Osteoblast (primary cell): ENCODE data around the gene IDS. TPM values are rescaled to one million over a fixed set of nuclear protein-coding genes. Genes with fewer than 3 reads are reported as not detected.

ENCODE experiments used
- DNase-seq: peaks from one replicate; pipeline ENCODE4 v3.0.0; 2011; ENCODE audit warnings: low spot score, mixed read lengths; ENCODE audit not compliant: insufficient read length; ENCODE audit errors: missing footprints
- H2AFZ ChIP-seq: 2 replicates; pipeline ENCODE4 v1.6.0; 2011; ENCODE audit warnings: mild to moderate bottlenecking, low read length
- H3K27ac ChIP-seq: 2 replicates; pipeline ENCODE4 v1.5.1; 2011; ENCODE audit warnings: mild to moderate bottlenecking, low read depth, low read length, moderate library complexity
- H3K27me3 ChIP-seq: 2 replicates; pipeline ENCODE4 v1.6.0; 2012; ENCODE audit warnings: mild to moderate bottlenecking, control low read depth, inconsistent platforms, low read length, moderate library complexity; ENCODE audit not compliant: insufficient read depth
- H3K36me3 ChIP-seq: 2 replicates; pipeline ENCODE4 v1.5.1; 2011; ENCODE audit warnings: mild to moderate bottlenecking, low read length, control low read depth, moderate library complexity; ENCODE audit not compliant: insufficient read depth
- H3K4me1 ChIP-seq: 2 replicates; pipeline ENCODE4 v1.5.1; 2011; ENCODE audit warnings: mild to moderate bottlenecking, low read length, control low read depth, moderate library complexity; ENCODE audit not compliant: insufficient read depth
- H3K4me2 ChIP-seq: 2 replicates; pipeline ENCODE4 v1.6.0; 2011; ENCODE audit warnings: mild to moderate bottlenecking, low read length; ENCODE audit not compliant: insufficient read depth
- H3K4me3 ChIP-seq: fragments of 200-600 bp; sonication (generic); 3 replicates; pipeline ENCODE4 v1.5.1; 2012; ENCODE audit warnings: mild to moderate bottlenecking, low read length, inconsistent platforms; ENCODE audit not compliant: insufficient read depth
- H3K79me2 ChIP-seq: 2 replicates; pipeline ENCODE4 v1.6.0; 2012; ENCODE audit warnings: mild to moderate bottlenecking, low read length, control low read depth, inconsistent platforms; ENCODE audit not compliant: insufficient read depth
- H3K9me3 ChIP-seq: 2 replicates; pipeline ENCODE4 v1.5.1; 2011; ENCODE audit warnings: low read depth, low read length, control low read depth
- H4K20me1 ChIP-seq: 2 replicates; pipeline ENCODE4 v1.6.0; 2012; ENCODE audit warnings: mild to moderate bottlenecking, low read length, control low read depth; ENCODE audit not compliant: insufficient read depth
- total RNA-seq: library from RNA; depleted of rRNA; stranded (reverse); fragments of >200 nt; gene quantifications from 2 replicates; pipeline ENCODE4 v1.2.3, GENCODE V29; 2012
- TF ChIP-seq, protein P1 (sequence below): IDR thresholded peaks from 2 replicates; pipeline ENCODE4 v1.5.1; 2011; ENCODE audit warnings: mild to moderate bottlenecking, low read depth, low read length, moderate library complexity; ENCODE audit errors: extremely low read depth

Gene IDS
- total RNA-seq, 1 donor = 48.9 TPM

DNA sequence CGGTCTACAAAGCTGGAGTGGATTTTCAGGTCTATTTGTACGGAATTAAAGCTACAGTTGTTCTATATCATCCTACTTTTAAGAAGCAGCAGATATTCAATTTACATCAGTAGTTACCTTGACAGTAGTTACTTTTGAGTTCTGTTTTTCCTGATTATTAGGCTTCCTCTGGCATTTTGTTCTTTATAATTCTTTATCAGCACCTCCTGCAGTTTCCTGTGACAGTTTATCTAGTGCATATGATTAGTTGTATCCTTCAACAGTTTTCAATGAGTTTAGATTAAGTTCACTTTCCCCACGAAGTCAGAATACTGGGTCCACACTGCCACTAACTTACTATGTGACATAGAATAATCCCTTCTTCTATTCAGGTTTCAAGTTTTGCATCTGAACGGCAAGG, 71.7 kb downstream of the IDS start:
- no peaks in the 10 kb centered on the region for H3K36me3 ChIP-seq
- H3K4me3 ChIP-seq = no peak overlapping the region
- no peaks in the 10 kb centered on the region for H3K27me3 ChIP-seq
- H2AFZ ChIP-seq = no peak overlapping the region
- no peaks in the 10 kb centered on the region for H3K4me1 ChIP-seq
- no peak overlapping the region for H3K4me2 ChIP-seq
- TF ChIP-seq, protein P1, sequence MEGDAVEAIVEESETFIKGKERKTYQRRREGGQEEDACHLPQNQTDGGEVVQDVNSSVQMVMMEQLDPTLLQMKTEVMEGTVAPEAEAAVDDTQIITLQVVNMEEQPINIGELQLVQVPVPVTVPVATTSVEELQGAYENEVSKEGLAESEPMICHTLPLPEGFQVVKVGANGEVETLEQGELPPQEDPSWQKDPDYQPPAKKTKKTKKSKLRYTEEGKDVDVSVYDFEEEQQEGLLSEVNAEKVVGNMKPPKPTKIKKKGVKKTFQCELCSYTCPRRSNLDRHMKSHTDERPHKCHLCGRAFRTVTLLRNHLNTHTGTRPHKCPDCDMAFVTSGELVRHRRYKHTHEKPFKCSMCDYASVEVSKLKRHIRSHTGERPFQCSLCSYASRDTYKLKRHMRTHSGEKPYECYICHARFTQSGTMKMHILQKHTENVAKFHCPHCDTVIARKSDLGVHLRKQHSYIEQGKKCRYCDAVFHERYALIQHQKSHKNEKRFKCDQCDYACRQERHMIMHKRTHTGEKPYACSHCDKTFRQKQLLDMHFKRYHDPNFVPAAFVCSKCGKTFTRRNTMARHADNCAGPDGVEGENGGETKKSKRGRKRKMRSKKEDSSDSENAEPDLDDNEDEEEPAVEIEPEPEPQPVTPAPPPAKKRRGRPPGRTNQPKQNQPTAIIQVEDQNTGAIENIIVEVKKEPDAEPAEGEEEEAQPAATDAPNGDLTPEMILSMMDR = no peak
- DNase-seq = peak; percentile 32
- no peaks in the 10 kb centered on the region for H3K79me2 ChIP-seq
- no peaks in the 10 kb centered on the region for H3K9me3 ChIP-seq
- no peaks in the 10 kb centered on the region for H4K20me1 ChIP-seq
- H3K27ac ChIP-seq = no peak overlapping the region

DNA sequence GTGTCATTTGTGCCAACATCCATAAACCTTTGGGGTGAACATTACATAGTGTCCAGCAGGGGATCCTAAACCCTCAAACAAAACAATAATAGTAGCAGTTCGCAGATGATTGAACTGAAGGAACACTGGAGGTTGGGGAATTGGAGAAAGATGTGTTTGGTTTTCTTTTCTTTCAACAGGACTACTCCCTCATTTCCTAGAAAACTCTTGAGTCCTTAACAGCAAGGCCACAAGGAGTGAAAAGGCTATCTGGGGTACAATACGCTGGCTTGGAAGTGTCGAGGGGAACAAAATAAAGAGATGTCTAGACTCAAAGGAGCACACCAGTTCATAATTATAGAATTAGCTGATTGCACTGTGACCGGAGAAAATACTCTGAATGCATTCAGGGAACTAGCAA, 72.1 kb downstream of the IDS start:
- peak; percentile 11 for DNase-seq
- H4K20me1 ChIP-seq = no peaks in the 10 kb centered on the region
- no peaks in the 10 kb centered on the region for H3K4me1 ChIP-seq
- H3K36me3 ChIP-seq = no peaks in the 10 kb centered on the region
- H2AFZ ChIP-seq = no peak overlapping the region
- no peak overlapping the region for H3K27ac ChIP-seq
- no peaks in the 10 kb centered on the region for H3K27me3 ChIP-seq
- no peak overlapping the region for H3K4me2 ChIP-seq
- TF ChIP-seq, protein P1 = no peak
- H3K79me2 ChIP-seq = no peaks in the 10 kb centered on the region
- H3K9me3 ChIP-seq = no peaks in the 10 kb centered on the region
- no peak overlapping the region for H3K4me3 ChIP-seq

Other genes starting within 250 kb of the IDS start
- 12.1 and 13.0 TPM in 2 replicates for gene EOLA1, start 35.7 kb upstream of the IDS start, total RNA-seq
- not detected in 2 replicates for gene HSFX3, start 44.6 kb upstream of the IDS start, total RNA-seq
- gene MAGEA9B, start 82.2 kb upstream of the IDS start, total RNA-seq = not detected in 2 replicates
- gene HSFX2, start 90.0 kb upstream of the IDS start, total RNA-seq = 0.36 TPM in 1 of 2 replicates, not detected in the other
- 16.6 and 18.0 TPM in 2 replicates for gene TMEM185A, start 126.5 kb upstream of the IDS start, total RNA-seq
- not detected in 2 replicates for gene MAGEA11, start 206.8 kb upstream of the IDS start, total RNA-seq